Measurements from ENCODE around the gene CKAP2L.

Gene CKAP2L

GRCh38 chr2:112764071-112765044 is at the start of gene CKAP2L:
TSS of gene CKAP2L (minus strand) at chr2:112764609. CDS start at chr2:112764598, 11 bp downstream.
- peak; percentile 43 for TF ChIP-seq YY1 (IDR thresholded peaks at IDR 0.05; ENCODE audit: low read depth)
- TF ChIP-seq RAD21 (IDR thresholded peaks at IDR 0.05; ENCODE audit: low read depth), result no peak
- TF ChIP-seq TEAD4 (IDR thresholded peaks at IDR 0.05), result peak; percentile 21; the same call in 1 of the 2 replicates
- TF ChIP-seq EGR1 (IDR thresholded peaks at IDR 0.05), result peak; percentile 78
- TF ChIP-seq FOXM1 (IDR thresholded peaks at IDR 0.05; ENCODE audit: borderline replicate concordance, low read depth), result peak; percentile 100
- TF ChIP-seq, protein P1, sequence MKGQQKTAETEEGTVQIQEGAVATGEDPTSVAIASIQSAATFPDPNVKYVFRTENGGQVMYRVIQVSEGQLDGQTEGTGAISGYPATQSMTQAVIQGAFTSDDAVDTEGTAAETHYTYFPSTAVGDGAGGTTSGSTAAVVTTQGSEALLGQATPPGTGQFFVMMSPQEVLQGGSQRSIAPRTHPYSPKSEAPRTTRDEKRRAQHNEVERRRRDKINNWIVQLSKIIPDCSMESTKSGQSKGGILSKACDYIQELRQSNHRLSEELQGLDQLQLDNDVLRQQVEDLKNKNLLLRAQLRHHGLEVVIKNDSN (IDR thresholded peaks at IDR 0.05), result peak; percentile 27; the same call in 1 of the 2 replicates
- no peak; the same call in 1 of the 2 replicates for TF ChIP-seq NFIC (IDR thresholded peaks at IDR 0.05)
- peak; percentile 100 for TF ChIP-seq ZBTB7A (IDR thresholded peaks at IDR 0.05; ENCODE audit: low read depth)
- TF ChIP-seq EP300 (IDR thresholded peaks at IDR 0.05; ENCODE audit: borderline replicate concordance), result peak; percentile 11
- TF ChIP-seq, protein P2, sequence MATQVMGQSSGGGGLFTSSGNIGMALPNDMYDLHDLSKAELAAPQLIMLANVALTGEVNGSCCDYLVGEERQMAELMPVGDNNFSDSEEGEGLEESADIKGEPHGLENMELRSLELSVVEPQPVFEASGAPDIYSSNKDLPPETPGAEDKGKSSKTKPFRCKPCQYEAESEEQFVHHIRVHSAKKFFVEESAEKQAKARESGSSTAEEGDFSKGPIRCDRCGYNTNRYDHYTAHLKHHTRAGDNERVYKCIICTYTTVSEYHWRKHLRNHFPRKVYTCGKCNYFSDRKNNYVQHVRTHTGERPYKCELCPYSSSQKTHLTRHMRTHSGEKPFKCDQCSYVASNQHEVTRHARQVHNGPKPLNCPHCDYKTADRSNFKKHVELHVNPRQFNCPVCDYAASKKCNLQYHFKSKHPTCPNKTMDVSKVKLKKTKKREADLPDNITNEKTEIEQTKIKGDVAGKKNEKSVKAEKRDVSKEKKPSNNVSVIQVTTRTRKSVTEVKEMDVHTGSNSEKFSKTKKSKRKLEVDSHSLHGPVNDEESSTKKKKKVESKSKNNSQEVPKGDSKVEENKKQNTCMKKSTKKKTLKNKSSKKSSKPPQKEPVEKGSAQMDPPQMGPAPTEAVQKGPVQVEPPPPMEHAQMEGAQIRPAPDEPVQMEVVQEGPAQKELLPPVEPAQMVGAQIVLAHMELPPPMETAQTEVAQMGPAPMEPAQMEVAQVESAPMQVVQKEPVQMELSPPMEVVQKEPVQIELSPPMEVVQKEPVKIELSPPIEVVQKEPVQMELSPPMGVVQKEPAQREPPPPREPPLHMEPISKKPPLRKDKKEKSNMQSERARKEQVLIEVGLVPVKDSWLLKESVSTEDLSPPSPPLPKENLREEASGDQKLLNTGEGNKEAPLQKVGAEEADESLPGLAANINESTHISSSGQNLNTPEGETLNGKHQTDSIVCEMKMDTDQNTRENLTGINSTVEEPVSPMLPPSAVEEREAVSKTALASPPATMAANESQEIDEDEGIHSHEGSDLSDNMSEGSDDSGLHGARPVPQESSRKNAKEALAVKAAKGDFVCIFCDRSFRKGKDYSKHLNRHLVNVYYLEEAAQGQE (IDR thresholded peaks at IDR 0.05; ENCODE audit: low read depth), result 0 out of 2 replicates have a peak, but pooled peaks have one; percentile 24
- peak; percentile 23; the same call in 1 of the 2 replicates for TF ChIP-seq TCF12 (IDR thresholded peaks at IDR 0.05; ENCODE audit: low read depth)
- TF ChIP-seq CREB1 (IDR thresholded peaks at IDR 0.05; ENCODE audit: low read depth), result peak; percentile 90
- TF ChIP-seq CEBPB (IDR thresholded peaks at IDR 0.05), result no peak
- TF ChIP-seq, protein P3, sequence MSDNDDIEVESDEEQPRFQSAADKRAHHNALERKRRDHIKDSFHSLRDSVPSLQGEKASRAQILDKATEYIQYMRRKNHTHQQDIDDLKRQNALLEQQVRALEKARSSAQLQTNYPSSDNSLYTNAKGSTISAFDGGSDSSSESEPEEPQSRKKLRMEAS (IDR thresholded peaks at IDR 0.05), result peak; percentile 89
- peak; percentile 78 for TF ChIP-seq TAF1 (IDR thresholded peaks at IDR 0.05; ENCODE audit: low read depth)

DNA sequence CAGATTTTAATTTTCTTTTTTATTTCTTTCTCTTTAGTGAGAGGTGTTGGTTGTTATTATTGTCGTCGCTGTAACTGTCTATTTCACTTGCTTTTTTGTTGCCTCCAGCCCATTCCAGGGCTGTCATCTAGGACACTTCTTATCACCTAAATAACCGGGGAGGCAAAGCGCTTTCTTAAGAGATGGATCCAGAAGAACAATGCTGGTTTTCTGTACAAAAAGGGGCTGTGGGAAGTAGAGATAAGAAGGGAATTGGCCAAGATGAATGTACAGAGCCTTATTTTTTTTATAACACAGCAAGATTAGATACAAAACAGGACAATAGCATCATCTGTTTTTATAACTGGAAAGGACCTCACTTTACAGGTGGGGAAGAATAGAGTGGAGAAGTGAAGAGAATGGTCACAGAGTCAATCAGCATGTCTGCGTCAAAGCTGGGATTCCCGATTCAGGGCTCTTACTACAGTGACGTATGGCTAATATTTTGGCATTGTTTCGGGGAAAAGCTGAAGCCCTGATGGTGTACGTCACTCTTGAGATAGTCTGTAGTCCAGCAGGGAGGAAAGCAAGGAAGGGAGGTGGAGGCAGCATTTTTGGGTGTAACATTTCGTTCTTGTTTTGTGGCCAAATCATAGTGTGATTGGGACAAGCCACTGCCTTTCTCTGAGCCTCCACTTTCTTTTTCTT is 49.0 kb upstream of the CKAP2L start:
- no peak for TF ChIP-seq EGR1 (IDR thresholded peaks at IDR 0.05)
- TF ChIP-seq, protein P3 (IDR thresholded peaks at IDR 0.05), result no peak
- TF ChIP-seq YY1 (IDR thresholded peaks at IDR 0.05; ENCODE audit: low read depth), result no peak
- no peak for TF ChIP-seq NFIC (IDR thresholded peaks at IDR 0.05)

GRCh38 chr2:112812318-112813267 is 48.2 kb upstream of the CKAP2L start:
- TF ChIP-seq YY1 (IDR thresholded peaks at IDR 0.05; ENCODE audit: low read depth), result no peak
- TF ChIP-seq EGR1 (IDR thresholded peaks at IDR 0.05), result no peak
- TF ChIP-seq NFIC (IDR thresholded peaks at IDR 0.05), result no peak
- no peak for TF ChIP-seq ZBTB7A (IDR thresholded peaks at IDR 0.05; ENCODE audit: low read depth)
- TF ChIP-seq, protein P3 (IDR thresholded peaks at IDR 0.05), result no peak
- no peak for TF ChIP-seq TAF1 (IDR thresholded peaks at IDR 0.05; ENCODE audit: low read depth)
- TF ChIP-seq, protein P1 (IDR thresholded peaks at IDR 0.05), result no peak
- TF ChIP-seq, protein P2 (IDR thresholded peaks at IDR 0.05; ENCODE audit: low read depth), result no peak
- TF ChIP-seq TCF12 (IDR thresholded peaks at IDR 0.05; ENCODE audit: low read depth), result no peak
- TF ChIP-seq TEAD4 (IDR thresholded peaks at IDR 0.05), result no peak
- TF ChIP-seq RAD21 (IDR thresholded peaks at IDR 0.05; ENCODE audit: low read depth), result no peak
- no peak for TF ChIP-seq FOXM1 (IDR thresholded peaks at IDR 0.05; ENCODE audit: borderline replicate concordance, low read depth)
- no peak for TF ChIP-seq CREB1 (IDR thresholded peaks at IDR 0.05; ENCODE audit: low read depth)
- no peak for TF ChIP-seq CEBPB (IDR thresholded peaks at IDR 0.05)
- TF ChIP-seq EP300 (IDR thresholded peaks at IDR 0.05; ENCODE audit: borderline replicate concordance), result no peak

DNA sequence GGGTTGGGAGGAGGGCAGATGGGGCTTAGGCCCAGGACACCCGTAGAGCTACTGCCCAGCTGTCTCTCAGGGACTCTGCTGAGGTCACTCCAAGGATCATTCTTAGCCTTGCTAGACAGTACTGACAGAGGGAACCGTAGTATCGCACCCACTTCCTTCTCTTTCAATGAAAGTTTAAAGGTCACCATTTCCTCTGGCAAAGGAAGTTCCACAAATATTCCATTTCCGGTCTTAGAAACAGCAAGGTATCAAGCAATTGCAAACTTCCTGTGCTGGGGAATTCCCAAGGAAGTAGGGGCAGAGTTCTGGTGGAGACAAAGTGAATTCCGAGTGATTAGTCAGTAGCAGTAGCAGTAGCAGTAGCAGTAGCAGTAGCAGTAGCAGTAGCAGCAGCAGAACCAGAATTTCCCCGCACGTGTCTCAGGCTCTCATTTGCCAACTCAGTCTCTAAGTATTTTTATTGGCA is 47.5 kb upstream of the CKAP2L start:
- no peak for TF ChIP-seq TEAD4 (IDR thresholded peaks at IDR 0.05)
- TF ChIP-seq CEBPB (IDR thresholded peaks at IDR 0.05), result no peak
- TF ChIP-seq YY1 (IDR thresholded peaks at IDR 0.05; ENCODE audit: low read depth), result no peak
- TF ChIP-seq EP300 (IDR thresholded peaks at IDR 0.05; ENCODE audit: borderline replicate concordance), result no peak
- TF ChIP-seq FOXM1 (IDR thresholded peaks at IDR 0.05; ENCODE audit: borderline replicate concordance, low read depth), result no peak
- TF ChIP-seq, protein P2 (IDR thresholded peaks at IDR 0.05; ENCODE audit: low read depth), result no peak
- no peak for TF ChIP-seq CREB1 (IDR thresholded peaks at IDR 0.05; ENCODE audit: low read depth)
- TF ChIP-seq EGR1 (IDR thresholded peaks at IDR 0.05), result no peak
- TF ChIP-seq ZBTB7A (IDR thresholded peaks at IDR 0.05; ENCODE audit: low read depth), result no peak
- TF ChIP-seq RAD21 (IDR thresholded peaks at IDR 0.05; ENCODE audit: low read depth), result no peak
- no peak for TF ChIP-seq TAF1 (IDR thresholded peaks at IDR 0.05; ENCODE audit: low read depth)
- TF ChIP-seq NFIC (IDR thresholded peaks at IDR 0.05), result no peak
- TF ChIP-seq, protein P1 (IDR thresholded peaks at IDR 0.05), result no peak
- TF ChIP-seq TCF12 (IDR thresholded peaks at IDR 0.05; ENCODE audit: low read depth), result no peak
- TF ChIP-seq, protein P3 (IDR thresholded peaks at IDR 0.05), result no peak
